Bladder microvascular endothelial cell (primary cell): ENCODE measurements around the gene C17orf100. TPM values are rescaled to one million over a fixed set of nuclear protein-coding genes. Genes with fewer than 3 reads are reported as not detected.

Experiments
- total RNA-seq: library from RNA; depleted of rRNA; stranded (reverse); fragments of >200 nt; gene quantifications from 2 replicates; pipeline ENCODE4 v1.2.3, GENCODE V29; 2014

Gene C17orf100
- 0.16 and 0.31 TPM in 2 replicates for total RNA-seq

DNA sequence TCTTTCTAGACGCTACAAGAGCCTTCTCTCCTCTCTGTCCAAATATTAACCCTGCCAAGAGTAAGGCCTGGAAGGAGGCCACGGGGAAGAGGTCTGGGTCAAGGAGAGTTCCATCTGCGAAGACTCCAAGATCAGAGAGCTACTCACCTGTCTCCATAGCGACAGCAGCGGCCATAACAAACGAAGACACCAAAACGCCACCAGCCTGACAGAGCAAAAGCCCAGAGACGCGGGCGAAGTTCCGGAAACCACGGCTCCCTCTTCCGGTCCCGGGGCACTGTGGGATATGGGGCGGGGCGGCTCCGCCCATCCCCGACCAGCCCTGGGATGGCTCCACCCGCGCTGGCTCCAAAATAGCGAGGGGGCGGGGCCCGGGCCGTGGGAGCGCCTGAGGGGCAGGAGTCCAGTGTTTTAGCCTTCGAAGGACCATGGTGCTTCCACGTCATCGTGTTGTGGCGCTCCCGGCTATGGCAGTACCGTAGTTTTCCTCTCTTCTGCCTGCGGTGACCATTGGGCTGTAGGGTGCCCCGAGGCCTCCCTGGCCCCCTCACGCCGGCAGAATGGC, at the start of gene C17orf100, which contains the start of gene MED31:
C17orf100 (plus strand) TSS at position 409 of the 565 bp plus-strand sequence; CDS start at position 561, 152 bp downstream.
MED31 (minus strand) TSS at position 252 of the 565 bp plus-strand sequence; CDS start at position 175, 77 bp downstream.

GRCh38 chr17:6640536-6641246, 10.9 kb upstream of the C17orf100 start, which contains the start of the genes KIAA0753 and TXNDC17:
TSS of gene KIAA0753 (minus strand) at chr17:6640711. CDS start at chr17:6635103, 5,608 bp downstream.
TSS of gene TXNDC17 (plus strand) at chr17:6641060. CDS start at chr17:6641083, 23 bp downstream.

Other genes with a start within 250 kb of the C17orf100 start
- not detected in 2 replicates for gene AIPL1, start 216.6 kb upstream of the C17orf100 start, total RNA-seq
- 16.3 and 32.2 TPM in 2 replicates for gene PIMREG, start 207.3 kb upstream of the C17orf100 start, total RNA-seq
- gene PITPNM3, start 95.2 kb upstream of the C17orf100 start, total RNA-seq: 0.13 and 0.16 TPM in 2 replicates
- 8.9 and 11.8 TPM in 2 replicates for gene KIAA0753, start 11.1 kb upstream of the C17orf100 start, total RNA-seq
- 47.5 and 77.1 TPM in 2 replicates for gene TXNDC17, start 10.7 kb upstream of the C17orf100 start, total RNA-seq
- gene MED31, start 157 bp upstream of the C17orf100 start, total RNA-seq: 7.8 and 10.6 TPM in 2 replicates
- 0.19 TPM in 1 of 2 replicates, not detected in the other for gene SLC13A5, start 61.6 kb downstream of the C17orf100 start, total RNA-seq
- gene XAF1, start 104.3 kb downstream of the C17orf100 start, total RNA-seq: 21.0 and 33.1 TPM in 2 replicates
- gene FBXO39, start 124.5 kb downstream of the C17orf100 start, total RNA-seq: under 0.01 and 7.1 TPM in 2 replicates
- not detected in 2 replicates for gene TEKT1, start 180.0 kb downstream of the C17orf100 start, total RNA-seq